ENCODE data around the gene PNPLA1.

PNPLA1 gene

GRCh38 chr6:36357872-36358225, 88.0 kb downstream of the PNPLA1 start:
- TF ChIP-seq CTCF (IDR thresholded peaks at IDR 0.05): no peak
- H3K4me3 ChIP-seq (ENCODE audit: low read depth in 1 of 2, low read length in 1 of 2): no peak overlapping the region
- no peaks in the 10 kb centered on the region for H3K9me3 ChIP-seq
- H3K27me3 ChIP-seq: no peaks in the 10 kb centered on the region
- H3K36me3 ChIP-seq: no peaks in the 10 kb centered on the region
- peaks cover 23 to 38% of the 10 kb centered on the region in 2 experiments for H3K4me1 ChIP-seq (ENCODE audit: control insufficient read depth in 1 of 2, insufficient read depth in 1 of 2, low read depth in 1 of 2, low read length in 1 of 2)
- no peak overlapping the region for H3K27ac ChIP-seq
